ENCODE data around the gene SSR1. TPM values are rescaled to one million over a fixed set of nuclear protein-coding genes. Genes with fewer than 3 reads are reported as not detected.

Gene SSR1
- total and polyA plus RNA-seq, 2 of the 13 experiments (the other 11 are each of a cell fraction or from before 2014, with no cell fraction given) = 203 to 243 TPM

GRCh38 chr6:7313505-7314165, 636 bp upstream of the SSR1 start (continued):
- TF ChIP-seq RARA (CRISPR knock-in tag; IDR thresholded peaks at IDR 0.05) (no peak), ZNF333 (CRISPR knock-in tag; IDR thresholded peaks at IDR 0.05; ENCODE audit: borderline replicate concordance) (no peak), ZNF660 (CRISPR knock-in tag; IDR thresholded peaks at IDR 0.05; ENCODE audit: borderline replicate concordance, low read depth) (no peak), ZNF256 (CRISPR knock-in tag; conservative IDR thresholded peaks at IDR 0.05) (0 out of 2 replicates have a peak, but pooled peaks have one; percentile 5), NFE2L1 (CRISPR knock-in tag; IDR thresholded peaks at IDR 0.05; ENCODE audit: borderline replicate concordance) (no peak), ZNF513 (CRISPR knock-in tag; conservative IDR thresholded peaks at IDR 0.05) (no peak), ZNF546 (CRISPR knock-in tag; conservative IDR thresholded peaks at IDR 0.05) (no peak), FOXO1 (CRISPR knock-in tag; IDR thresholded peaks at IDR 0.05) (no peak), ZBTB43 (CRISPR knock-in tag; conservative IDR thresholded peaks at IDR 0.05) (no peak), E2F5 (CRISPR knock-in tag; conservative IDR thresholded peaks at IDR 0.05) (no peak), ZNF382 (CRISPR knock-in tag; IDR thresholded peaks at IDR 0.05; ENCODE audit: borderline replicate concordance) (no peak), USF2 (IDR thresholded peaks at IDR 0.05; ENCODE audit: low read depth, low read length) (no peak), USF2 (CRISPR knock-in tag; IDR thresholded peaks at IDR 0.05; ENCODE audit: borderline replicate concordance) (peak; percentile 84; the same call in 1 of the 2 replicates), PREB (CRISPR knock-in tag; IDR thresholded peaks at IDR 0.05) (no peak), ATF3 (CRISPR knock-in tag; IDR thresholded peaks at IDR 0.05) (no peak), SOX13 (IDR thresholded peaks at IDR 0.05) (0 out of 2 replicates have a peak, but pooled peaks have one; percentile 16), SOX13 (CRISPR knock-in tag; conservative IDR thresholded peaks at IDR 0.05 in 1 of 2, IDR thresholded peaks at IDR 0.05 in 1 of 2) (no peak), E2F2 (CRISPR knock-in tag; IDR thresholded peaks at IDR 0.05; ENCODE audit: borderline replicate concordance) (0 out of 2 replicates have a peak, but pooled peaks have one; percentile 8), ZNF761 (CRISPR knock-in tag; conservative IDR thresholded peaks at IDR 0.05) (no peak), ZKSCAN1 (IDR thresholded peaks at IDR 0.05; ENCODE audit: low read length) (no peak), ZNF83 (CRISPR knock-in tag; IDR thresholded peaks at IDR 0.05; ENCODE audit: borderline replicate concordance) (no peak)
